Measurements from ENCODE around the gene PPP3R1. TPM values are rescaled to one million over a fixed set of nuclear protein-coding genes. Genes with fewer than 3 reads are reported as not detected.

The PPP3R1 gene
- total RNA-seq, 2 experiments from 2014 or later = 69.8 to 70.3 TPM

- Histone ChIP-seq H3K9me3 (ENCODE audit: control insufficient read depth in 1 of 2, insufficient read depth in 1 of 2, low read length in 2 of 2) (no peaks in the 10 kb centered on the region), H3K27ac (ENCODE audit: low read depth in 1 of 2, low read length in 2 of 2) (no peak overlapping the region), H3K4me3 (ENCODE audit: low read length) (no peak overlapping the region), H3K36me3 (ENCODE audit: insufficient read depth, low read length) (peaks cover 7% of the 10 kb centered on the region), H3K4me1 (ENCODE audit: insufficient read depth, low read length) (peaks cover 57% of the 10 kb centered on the region), H3K27me3 (ENCODE audit: control insufficient read depth in 1 of 2, insufficient read depth in 2 of 2, low read length in 2 of 2) (no peaks in the 10 kb centered on the region)
- Mint-ChIP-seq H3K27ac (no peak overlapping the region), H3K9me3 (no peaks in the 10 kb centered on the region), H3K36me3 (ENCODE audit: low read depth) (peaks cover 9% of the 10 kb centered on the region), H3K27me3 (no peaks in the 10 kb centered on the region), H3K4me3 (no peak overlapping the region), H3K4me1 (ENCODE audit: low read depth) (peaks cover 34% of the 10 kb centered on the region)
- CTCF ChIA-PET = interaction anchor here (1.0 to 1.9 kb wide), 4 partner anchors 19 to 108 kb away, joined by 3 to 6 read pairs (median 4); no protein-coding TSS in a partner anchor
- intact Hi-C loops (cut with DNase I, micrococcal nuclease) = loop anchor here (2.0 kb wide), 2 partner anchors 14 to 20 kb away; no protein-coding TSS in a partner anchor
- TF ChIP-seq, protein P1, sequence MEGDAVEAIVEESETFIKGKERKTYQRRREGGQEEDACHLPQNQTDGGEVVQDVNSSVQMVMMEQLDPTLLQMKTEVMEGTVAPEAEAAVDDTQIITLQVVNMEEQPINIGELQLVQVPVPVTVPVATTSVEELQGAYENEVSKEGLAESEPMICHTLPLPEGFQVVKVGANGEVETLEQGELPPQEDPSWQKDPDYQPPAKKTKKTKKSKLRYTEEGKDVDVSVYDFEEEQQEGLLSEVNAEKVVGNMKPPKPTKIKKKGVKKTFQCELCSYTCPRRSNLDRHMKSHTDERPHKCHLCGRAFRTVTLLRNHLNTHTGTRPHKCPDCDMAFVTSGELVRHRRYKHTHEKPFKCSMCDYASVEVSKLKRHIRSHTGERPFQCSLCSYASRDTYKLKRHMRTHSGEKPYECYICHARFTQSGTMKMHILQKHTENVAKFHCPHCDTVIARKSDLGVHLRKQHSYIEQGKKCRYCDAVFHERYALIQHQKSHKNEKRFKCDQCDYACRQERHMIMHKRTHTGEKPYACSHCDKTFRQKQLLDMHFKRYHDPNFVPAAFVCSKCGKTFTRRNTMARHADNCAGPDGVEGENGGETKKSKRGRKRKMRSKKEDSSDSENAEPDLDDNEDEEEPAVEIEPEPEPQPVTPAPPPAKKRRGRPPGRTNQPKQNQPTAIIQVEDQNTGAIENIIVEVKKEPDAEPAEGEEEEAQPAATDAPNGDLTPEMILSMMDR (IDR thresholded peaks at IDR 0.05) = no peak
- DNase-seq = no peak
- ATAC-seq (ENCODE audit: poor library complexity) = no peak
- POLR2A ChIA-PET = interaction anchor here (1.2 to 1.3 kb wide), 2 partner anchors 19 to 48 kb away, joined by 3 read pairs; no protein-coding TSS in a partner anchor
Observed at GRCh38 chr2:68244456-68244855, 7.9 kb downstream of the PPP3R1 start.

GRCh38 chr2:68241732-68242131 lies 10.6 kb downstream of the PPP3R1 start:
- H3K4me1 Mint-ChIP-seq (ENCODE audit: low read depth) = peaks cover 61% of the 10 kb centered on the region
- intact Hi-C loops (cut with DNase I, micrococcal nuclease) = no loop called here
- Histone ChIP-seq H3K27me3 (ENCODE audit: control insufficient read depth in 1 of 2, insufficient read depth in 2 of 2, low read length in 2 of 2) (no peaks in the 10 kb centered on the region), H3K36me3 (ENCODE audit: insufficient read depth, low read length) (peaks cover 7% of the 10 kb centered on the region), H3K4me1 (ENCODE audit: insufficient read depth, low read length) (peaks cover 41% of the 10 kb centered on the region), H3K9me3 (ENCODE audit: control insufficient read depth in 1 of 2, insufficient read depth in 1 of 2, low read length in 2 of 2) (no peaks in the 10 kb centered on the region), H3K4me3 (ENCODE audit: low read length) (no peak overlapping the region), H3K27ac (ENCODE audit: low read depth in 1 of 2, low read length in 2 of 2) (no peak overlapping the region)
- CTCF ChIA-PET = interaction anchor here (1.0 to 1.5 kb wide), 2 partner anchors 9 to 34 kb away, joined by 3 to 4 read pairs; no protein-coding TSS in a partner anchor
- no peak for ATAC-seq (ENCODE audit: poor library complexity)
- TF ChIP-seq, protein P1 (IDR thresholded peaks at IDR 0.05) = no peak
- H3K27ac Mint-ChIP-seq = no peak overlapping the region
- no peak for DNase-seq
- no peaks in the 10 kb centered on the region for H3K27me3 Mint-ChIP-seq
- H3K9me3 Mint-ChIP-seq = no peaks in the 10 kb centered on the region
- no peak overlapping the region for H3K4me3 Mint-ChIP-seq
- peaks cover 15% of the 10 kb centered on the region for H3K36me3 Mint-ChIP-seq (ENCODE audit: low read depth)
- POLR2A ChIA-PET = no interaction called here

DNA sequence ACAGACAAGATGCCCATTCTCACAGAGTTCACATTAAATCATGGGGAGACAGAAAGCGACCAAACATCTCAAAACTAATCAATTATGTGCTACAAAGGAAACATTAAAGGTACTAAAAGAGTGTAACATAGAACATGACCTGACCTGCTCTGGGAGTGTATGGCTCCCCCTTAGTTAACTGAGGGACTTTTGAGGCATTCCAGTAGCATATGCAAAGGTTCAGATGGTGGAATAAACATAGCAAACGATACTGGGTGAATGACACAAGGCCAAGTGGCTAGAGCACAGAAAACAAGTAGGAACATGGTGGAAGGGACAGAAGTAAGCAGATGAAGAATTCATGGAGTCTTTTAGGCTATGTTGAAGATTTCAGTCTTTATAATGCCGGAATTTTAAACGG lies 11.9 kb downstream of the PPP3R1 start:
- Histone ChIP-seq H3K27ac (ENCODE audit: low read depth in 1 of 2, low read length in 2 of 2) (no peak overlapping the region), H3K27me3 (ENCODE audit: control insufficient read depth in 1 of 2, insufficient read depth in 2 of 2, low read length in 2 of 2) (no peaks in the 10 kb centered on the region), H3K4me1 (ENCODE audit: insufficient read depth, low read length) (peaks cover 32% of the 10 kb centered on the region), H3K9me3 (ENCODE audit: control insufficient read depth in 1 of 2, insufficient read depth in 1 of 2, low read length in 2 of 2) (no peaks in the 10 kb centered on the region), H3K36me3 (ENCODE audit: insufficient read depth, low read length) (peaks cover 7% of the 10 kb centered on the region), H3K4me3 (ENCODE audit: low read length) (no peak overlapping the region)
- Mint-ChIP-seq H3K27me3 (no peaks in the 10 kb centered on the region), H3K27ac (peak overlapping the region; percentile 34), H3K4me3 (peak overlapping the region; percentile 46), H3K9me3 (no peaks in the 10 kb centered on the region), H3K4me1 (ENCODE audit: low read depth) (peaks cover 73% of the 10 kb centered on the region), H3K36me3 (ENCODE audit: low read depth) (peaks cover 15% of the 10 kb centered on the region)
- DNase-seq (no peak), ATAC-seq (ENCODE audit: poor library complexity) (no peak)
- intact Hi-C loops (cut with DNase I, micrococcal nuclease) = no loop called here
- ChIA-PET POLR2A (no interaction called here), CTCF (no interaction called here)
- TF ChIP-seq, protein P1 (IDR thresholded peaks at IDR 0.05) = no peak

Data from CD4-positive, alpha-beta T cell (primary cell).